Neutrophil (primary cell): ENCODE measurements around the gene KRT8.

Experiments
- H3K27ac ChIP-seq: fragments of 200-600 bp; sonication (generic); 2 replicates; pipeline ENCODE4 v1.5.1; 2016; ENCODE audit warnings: mild to moderate bottlenecking, moderate library complexity
- H3K27me3 ChIP-seq: fragments of 200-600 bp; sonication (generic); 2 replicates; pipeline ENCODE4 v1.6.0; 2016; ENCODE audit warnings: mild to moderate bottlenecking
- H3K36me3 ChIP-seq: fragments of 200-600 bp; sonication (generic); 2 replicates; pipeline ENCODE4 v1.5.1; 2017
- H3K4me1 ChIP-seq, 2 experiments: fragments of 200-600 bp in 1 of 2; sonication (generic) in 1 of 2; 1 replicate in 1 of 2; 2 replicates in 1 of 2; pipeline versions ENCODE4 v1.5.1 to v1.6.1; 2013 to 2016; ENCODE audit warnings: low read depth in 1 of 2, low read length in 1 of 2, mild to moderate bottlenecking in 1 of 2, moderate library complexity in 1 of 2; ENCODE audit not compliant: control insufficient read depth in 1 of 2, insufficient read depth in 1 of 2
- H3K4me3 ChIP-seq, 2 experiments: fragments of 200-600 bp in 1 of 2; sonication (generic) in 1 of 2; 1 replicate in 1 of 2; 2 replicates in 1 of 2; pipeline ENCODE4 v1.5.1; 2013 to 2016; ENCODE audit warnings: low read depth in 1 of 2, low read length in 1 of 2, mild to moderate bottlenecking in 1 of 2, moderate library complexity in 1 of 2
- H3K9me3 ChIP-seq: fragments of 200-600 bp; sonication (generic); 2 replicates; pipeline ENCODE4 v1.5.1; 2016
- CTCF ChIP-seq: fragments of 200-600 bp; sonication (generic); IDR thresholded peaks from 2 replicates; pipeline ENCODE4 v1.5.1; 2016; ENCODE audit warnings: antibody characterized with exemption

KRT8 gene

DNA sequence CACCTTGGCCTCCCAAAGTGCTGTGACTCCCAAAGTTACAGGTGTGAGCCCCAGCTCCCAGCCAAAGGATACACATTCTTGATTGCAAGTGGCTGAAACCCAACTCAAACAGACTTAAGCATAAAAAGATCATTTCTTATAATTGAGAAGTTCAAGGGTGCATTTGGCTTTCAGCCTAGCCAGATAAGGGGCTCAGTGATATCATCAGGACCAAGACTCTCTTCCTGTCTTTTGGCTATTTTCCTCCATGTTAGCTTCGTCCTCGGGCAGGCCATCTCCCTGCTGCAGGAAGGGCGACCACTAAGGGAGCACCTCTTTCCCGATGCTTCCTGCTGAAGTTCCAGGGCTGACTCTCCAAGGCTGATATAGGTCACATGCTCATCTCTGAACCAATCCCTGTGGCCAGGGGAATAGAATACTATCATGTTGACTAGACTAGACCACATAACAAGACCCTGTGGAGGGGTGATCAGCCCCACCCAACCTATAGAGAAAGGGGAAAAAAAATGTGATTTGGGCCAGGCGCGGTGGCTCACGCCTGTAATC is 9.8 kb upstream of the KRT8 start:
- Histone ChIP-seq H3K27me3 (no peaks in the 10 kb centered on the region), H3K4me3 (no peak overlapping the region), H3K9me3 (no peaks in the 10 kb centered on the region), H3K4me1 (peaks cover 0 to 6% of the 10 kb centered on the region in 2 experiments), H3K36me3 (no peaks in the 10 kb centered on the region), H3K27ac (no peak overlapping the region)
- no peak for TF ChIP-seq CTCF

- no peak for TF ChIP-seq CTCF
- H3K9me3 ChIP-seq, result no peaks in the 10 kb centered on the region
- peaks cover 0 to 6% of the 10 kb centered on the region in 2 experiments for H3K4me1 ChIP-seq
- no peak overlapping the region for H3K4me3 ChIP-seq
- no peaks in the 10 kb centered on the region for H3K36me3 ChIP-seq
- H3K27me3 ChIP-seq, result no peaks in the 10 kb centered on the region
- no peak overlapping the region for H3K27ac ChIP-seq
Observed at GRCh38 chr12:52913431-52913821, 8.6 kb upstream of the KRT8 start.

DNA sequence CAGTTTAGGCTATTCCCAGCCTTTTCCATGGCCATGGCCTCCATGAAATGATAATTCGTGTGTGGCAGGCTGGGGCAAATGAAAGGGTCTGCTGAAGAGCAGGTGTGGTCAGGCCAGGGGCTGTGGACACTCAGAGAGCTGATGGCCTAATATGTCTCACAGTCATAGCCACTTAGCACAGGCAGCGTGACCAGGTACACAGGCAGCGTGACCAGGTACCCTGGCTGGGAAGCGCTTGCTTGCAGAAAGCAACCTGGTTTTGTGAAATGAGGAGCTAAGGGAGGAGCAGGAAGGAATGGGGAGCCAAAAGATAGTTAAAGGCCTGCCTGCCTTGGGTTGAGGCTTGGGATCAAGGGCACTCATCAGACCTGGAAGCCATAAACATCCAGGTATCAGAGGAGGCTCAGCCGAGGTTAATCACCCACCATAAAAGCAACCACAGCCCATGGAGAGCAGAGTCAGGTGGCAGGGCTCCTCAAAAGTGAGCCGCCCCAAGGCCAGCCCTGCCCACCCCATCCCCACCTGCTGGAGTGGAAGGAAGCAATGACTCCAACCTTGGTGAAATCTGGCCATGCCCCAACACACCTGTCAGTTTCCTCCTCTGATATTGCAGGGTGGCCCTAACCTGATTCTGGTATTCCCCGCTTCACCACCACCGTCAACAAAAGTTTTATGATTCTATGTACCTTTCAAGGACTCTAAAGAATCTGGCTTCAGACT is 8.0 kb upstream of the KRT8 start:
- no peaks in the 10 kb centered on the region for H3K36me3 ChIP-seq
- no peak overlapping the region for H3K4me3 ChIP-seq
- H3K27ac ChIP-seq, result no peak overlapping the region
- no peaks in the 10 kb centered on the region for H3K27me3 ChIP-seq
- no peaks in the 10 kb centered on the region for H3K9me3 ChIP-seq
- H3K4me1 ChIP-seq, result peaks cover 0 to 6% of the 10 kb centered on the region in 2 experiments
- no peak for TF ChIP-seq CTCF

DNA sequence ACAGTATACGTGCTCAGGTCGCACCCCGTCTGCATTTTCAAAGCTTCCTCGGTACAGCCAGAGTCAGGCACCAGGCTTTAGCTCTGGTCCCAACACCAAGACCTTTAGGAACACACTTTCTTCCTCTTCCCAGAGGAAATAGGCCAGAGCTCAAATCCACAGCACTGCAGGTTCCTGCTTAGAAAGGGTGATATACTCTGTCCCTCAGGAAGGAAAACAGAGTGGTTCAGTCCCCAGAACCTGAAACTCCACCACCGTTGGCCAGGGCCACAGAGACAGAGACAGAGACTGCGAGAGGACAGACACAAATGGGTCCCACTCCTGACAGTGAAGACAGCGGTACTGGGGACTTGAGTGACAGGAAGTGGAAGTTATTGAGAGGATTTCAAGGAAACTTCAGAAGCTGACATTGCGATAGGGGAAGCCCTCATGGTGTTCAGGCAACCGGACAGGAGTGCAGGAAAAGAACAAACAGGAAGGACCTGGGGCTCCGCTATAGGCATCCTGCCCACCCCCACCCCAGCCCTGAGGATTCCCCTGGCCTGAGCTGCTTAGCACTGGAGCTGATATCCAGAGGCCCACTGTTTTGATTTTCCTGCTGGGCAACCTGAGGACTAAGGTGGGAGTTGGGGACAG is 5.5 kb upstream of the KRT8 start:
- no peak overlapping the region for H3K4me3 ChIP-seq
- no peaks in the 10 kb centered on the region for H3K9me3 ChIP-seq
- H3K27ac ChIP-seq, result no peak overlapping the region
- no peaks in the 10 kb centered on the region for H3K36me3 ChIP-seq
- no peaks in the 10 kb centered on the region for H3K27me3 ChIP-seq
- TF ChIP-seq CTCF, result no peak
- H3K4me1 ChIP-seq, result peaks cover 0 to 6% of the 10 kb centered on the region in 2 experiments

DNA sequence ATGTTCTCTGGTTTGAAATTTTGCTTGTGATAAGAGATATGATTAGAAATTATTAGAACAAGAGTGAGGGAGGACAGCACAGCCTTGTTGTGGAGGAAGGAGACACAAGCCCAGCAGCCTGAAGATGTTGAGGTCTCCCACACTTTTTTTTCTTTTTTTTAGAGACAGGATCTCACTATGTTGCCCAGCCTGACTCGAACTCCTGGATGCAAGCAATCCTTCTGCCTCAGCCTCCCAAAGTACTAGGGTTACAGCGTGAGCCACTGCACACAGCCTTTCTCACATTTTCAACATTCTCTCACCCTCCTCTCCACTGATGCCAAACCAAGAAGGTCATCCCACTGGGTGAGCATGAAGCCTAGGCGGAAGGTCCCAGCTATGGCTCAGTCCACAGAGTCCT is 4.9 kb upstream of the KRT8 start:
- H3K27ac ChIP-seq, result no peak overlapping the region
- TF ChIP-seq CTCF, result no peak

More for the DNA sequence above, 4.9 kb upstream of the KRT8 start:
- Histone ChIP-seq H3K36me3 (no peaks in the 10 kb centered on the region), H3K4me1 (peaks cover 0 to 6% of the 10 kb centered on the region in 2 experiments), H3K27me3 (no peaks in the 10 kb centered on the region), H3K4me3 (no peak overlapping the region), H3K9me3 (no peaks in the 10 kb centered on the region)
